Measurements from ENCODE around the gene BCL2L11.

BCL2L11 gene

GRCh38 chr2:111171337-111171930, 50.7 kb downstream of the BCL2L11 start:
- no peak for DNase-seq

- no peak for DNase-seq
These were observed 52.0 kb downstream of the BCL2L11 start for GRCh38 chr2:111172666-111173065.

GRCh38 chr2:111173338-111173737, 52.6 kb downstream of the BCL2L11 start:
- DNase-seq, result no peak

GRCh38 chr2:111173856-111174255, 53.1 kb downstream of the BCL2L11 start:
- DNase-seq, result no peak

- DNase-seq, result no peak
These were observed 54.9 kb downstream of the BCL2L11 start for GRCh38 chr2:111175615-111176014.

- no peak for DNase-seq
These were observed 55.7 kb downstream of the BCL2L11 start for GRCh38 chr2:111176388-111176787.

- DNase-seq, result no peak
These were observed 56.2 kb downstream of the BCL2L11 start for GRCh38 chr2:111176867-111177266.

- no peak for DNase-seq
These were observed 57.6 kb downstream of the BCL2L11 start for GRCh38 chr2:111178296-111178695.

GRCh38 chr2:111178730-111179405, 58.2 kb downstream of the BCL2L11 start:
- DNase-seq, result no peak

GRCh38 chr2:111182121-111182520, 61.4 kb downstream of the BCL2L11 start:
- DNase-seq, result no peak

- no peak for DNase-seq
These were observed 62.0 kb downstream of the BCL2L11 start for GRCh38 chr2:111182740-111183139.

- no peak for DNase-seq
These were observed 64.1 kb downstream of the BCL2L11 start for GRCh38 chr2:111184725-111185310.

- DNase-seq, result no peak
These were observed 64.8 kb downstream of the BCL2L11 start for GRCh38 chr2:111185361-111186022.

- DNase-seq, result no peak
These were observed 65.5 kb downstream of the BCL2L11 start for GRCh38 chr2:111186121-111186715.

- DNase-seq, result no peak
These were observed 66.2 kb downstream of the BCL2L11 start for GRCh38 chr2:111186933-111187332.

GRCh38 chr2:111188681-111189080, 68.0 kb downstream of the BCL2L11 start:
- DNase-seq, result no peak

GRCh38 chr2:111189106-111189505, 68.4 kb downstream of the BCL2L11 start:
- no peak for DNase-seq

GRCh38 chr2:111190816-111191540, 70.3 kb downstream of the BCL2L11 start:
- no peak for DNase-seq

GRCh38 chr2:111191877-111192276, 71.2 kb downstream of the BCL2L11 start:
- DNase-seq, result no peak

- no peak for DNase-seq
These were observed 72.2 kb downstream of the BCL2L11 start for GRCh38 chr2:111192776-111193368.

GRCh38 chr2:111194835-111195621, 74.3 kb downstream of the BCL2L11 start:
- no peak for DNase-seq

GRCh38 chr2:111196435-111196834, 75.7 kb downstream of the BCL2L11 start:
- DNase-seq, result no peak

Data from NCI-H1694 (cell line).